Measurements from ENCODE around the gene UQCC5.

The UQCC5 gene

GRCh38 chr3:52527732-52528585 lies 8.4 kb upstream of the UQCC5 start:
- DNase-seq (ENCODE audit: low spot score in 2 of 2), result no peak
- no peak for ATAC-seq (replicated peaks; ENCODE audit: extremely low read depth, poor library complexity, severe bottlenecking)
- Mint-ChIP-seq H3K4me3 (no peak overlapping the region), H3K36me3 (ENCODE audit: insufficient read depth) (peaks cover 4% of the 10 kb centered on the region), H3K27me3 (no peaks in the 10 kb centered on the region), H3K27ac (ENCODE audit: low read depth) (no peak overlapping the region), H3K4me1 (peaks cover 7% of the 10 kb centered on the region), H3K9me3 (no peaks in the 10 kb centered on the region)

GRCh38 chr3:52528586-52529375 lies 7.6 kb upstream of the UQCC5 start:
- no peaks in the 10 kb centered on the region for H3K9me3 Mint-ChIP-seq
- no peaks in the 10 kb centered on the region for H3K27me3 Mint-ChIP-seq
- H3K36me3 Mint-ChIP-seq (ENCODE audit: insufficient read depth), result peaks cover 4% of the 10 kb centered on the region
- no peak for ATAC-seq (replicated peaks; ENCODE audit: extremely low read depth, poor library complexity, severe bottlenecking)
- H3K4me3 Mint-ChIP-seq, result no peak overlapping the region
- no peak overlapping the region for H3K27ac Mint-ChIP-seq (ENCODE audit: low read depth)
- DNase-seq (ENCODE audit: low spot score in 2 of 2), result no peak
- H3K4me1 Mint-ChIP-seq, result peaks cover 7% of the 10 kb centered on the region

- no peaks in the 10 kb centered on the region for H3K9me3 Mint-ChIP-seq
- peaks cover 12% of the 10 kb centered on the region for H3K4me1 Mint-ChIP-seq
- no peak for ATAC-seq (replicated peaks; ENCODE audit: extremely low read depth, poor library complexity, severe bottlenecking)
- DNase-seq (ENCODE audit: low spot score in 2 of 2), result no peak
- no peak overlapping the region for H3K4me3 Mint-ChIP-seq
- no peak overlapping the region for H3K27ac Mint-ChIP-seq (ENCODE audit: low read depth)
- peaks cover 4% of the 10 kb centered on the region for H3K36me3 Mint-ChIP-seq (ENCODE audit: insufficient read depth)
- no peaks in the 10 kb centered on the region for H3K27me3 Mint-ChIP-seq
Observed at GRCh38 chr3:52529376-52530333, 6.8 kb upstream of the UQCC5 start.

GRCh38 chr3:52530918-52531826 lies 5.2 kb upstream of the UQCC5 start:
- no peak for ATAC-seq (replicated peaks; ENCODE audit: extremely low read depth, poor library complexity, severe bottlenecking)
- no peak overlapping the region for H3K27ac Mint-ChIP-seq (ENCODE audit: low read depth)
- peaks cover 4% of the 10 kb centered on the region for H3K36me3 Mint-ChIP-seq (ENCODE audit: insufficient read depth)
- H3K27me3 Mint-ChIP-seq, result no peaks in the 10 kb centered on the region
- H3K4me3 Mint-ChIP-seq, result no peak overlapping the region
- no peak for DNase-seq (ENCODE audit: low spot score in 2 of 2)
- peaks cover 13% of the 10 kb centered on the region for H3K4me1 Mint-ChIP-seq
- H3K9me3 Mint-ChIP-seq, result no peaks in the 10 kb centered on the region

- ATAC-seq (replicated peaks; ENCODE audit: extremely low read depth, poor library complexity, severe bottlenecking) (no peak), DNase-seq (ENCODE audit: low spot score in 2 of 2) (no peak)
- Mint-ChIP-seq H3K4me3 (peak overlapping the region; percentile 74), H3K27ac (ENCODE audit: low read depth) (no peak overlapping the region), H3K36me3 (ENCODE audit: insufficient read depth) (peaks cover 12% of the 10 kb centered on the region), H3K4me1 (peaks cover 20% of the 10 kb centered on the region), H3K27me3 (no peaks in the 10 kb centered on the region), H3K9me3 (no peaks in the 10 kb centered on the region)
Observed at GRCh38 chr3:52531860-52532516, 4.4 kb upstream of the UQCC5 start.

GRCh38 chr3:52532517-52532837 lies 3.9 kb upstream of the UQCC5 start:
- no peaks in the 10 kb centered on the region for H3K9me3 Mint-ChIP-seq
- no peak overlapping the region for H3K27ac Mint-ChIP-seq (ENCODE audit: low read depth)
- H3K4me1 Mint-ChIP-seq, result peaks cover 24% of the 10 kb centered on the region
- H3K36me3 Mint-ChIP-seq (ENCODE audit: insufficient read depth), result peaks cover 13% of the 10 kb centered on the region
- peak overlapping the region; percentile 74 for H3K4me3 Mint-ChIP-seq
- no peaks in the 10 kb centered on the region for H3K27me3 Mint-ChIP-seq
- DNase-seq (ENCODE audit: low spot score in 2 of 2), result peak in 1 of 2 donors; percentile 32
- ATAC-seq (replicated peaks; ENCODE audit: extremely low read depth, poor library complexity, severe bottlenecking), result no peak

GRCh38 chr3:52532838-52533622 lies 3.4 kb upstream of the UQCC5 start:
- H3K4me3 Mint-ChIP-seq, result peak overlapping the region; percentile 74
- H3K4me1 Mint-ChIP-seq, result peaks cover 30% of the 10 kb centered on the region
- no peak overlapping the region for H3K27ac Mint-ChIP-seq (ENCODE audit: low read depth)
- H3K27me3 Mint-ChIP-seq, result no peaks in the 10 kb centered on the region
- ATAC-seq (replicated peaks; ENCODE audit: extremely low read depth, poor library complexity, severe bottlenecking) (no peak), DNase-seq (ENCODE audit: low spot score in 2 of 2) (no peak)
- peaks cover 15% of the 10 kb centered on the region for H3K36me3 Mint-ChIP-seq (ENCODE audit: insufficient read depth)
- no peaks in the 10 kb centered on the region for H3K9me3 Mint-ChIP-seq

- no peaks in the 10 kb centered on the region for H3K27me3 Mint-ChIP-seq
- peaks cover 37% of the 10 kb centered on the region for H3K4me1 Mint-ChIP-seq
- ATAC-seq (replicated peaks; ENCODE audit: extremely low read depth, poor library complexity, severe bottlenecking) (no peak), DNase-seq (ENCODE audit: low spot score in 2 of 2) (no peak)
- H3K9me3 Mint-ChIP-seq, result no peaks in the 10 kb centered on the region
- peak within 1 kb of the TSS; percentile 78 for H3K4me3 Mint-ChIP-seq
- H3K36me3 Mint-ChIP-seq (ENCODE audit: insufficient read depth), result peaks cover 15% of the 10 kb centered on the region
- H3K27ac Mint-ChIP-seq (ENCODE audit: low read depth), result peak within 1 kb of the TSS; percentile 83
Observed at GRCh38 chr3:52533623-52534280, 2.7 kb upstream of the UQCC5 start, which contains the start of gene NT5DC2. TSS of gene NT5DC2 (minus strand) at chr3:52533857. CDS start at chr3:52533737, 120 bp downstream.

- peaks cover 17% of the 10 kb centered on the region for H3K36me3 Mint-ChIP-seq (ENCODE audit: insufficient read depth)
- DNase-seq (ENCODE audit: low spot score in 2 of 2) (no peak), ATAC-seq (replicated peaks; ENCODE audit: extremely low read depth, poor library complexity, severe bottlenecking) (no peak)
- no peaks in the 10 kb centered on the region for H3K9me3 Mint-ChIP-seq
- peak overlapping the region; percentile 78 for H3K4me3 Mint-ChIP-seq
- H3K27me3 Mint-ChIP-seq, result no peaks in the 10 kb centered on the region
- H3K27ac Mint-ChIP-seq (ENCODE audit: low read depth), result peak overlapping the region; percentile 83
- peaks cover 45% of the 10 kb centered on the region for H3K4me1 Mint-ChIP-seq
Observed at GRCh38 chr3:52534281-52535183, 1.9 kb upstream of the UQCC5 start.

Measured in central memory CD8-positive, alpha-beta T cell (primary cell).